GM21717 (cell line): ENCODE data around the gene SPRY2.

ENCODE experiments used
- ATAC-seq: cut with Tn5 transposase; IDR thresholded peaks from one replicate; pipeline ENCODE4 v1.9.1; 2021; ENCODE audit warnings: mild to moderate bottlenecking, moderate library complexity; ENCODE audit not compliant: unreplicated experiment

Gene SPRY2, protein sequence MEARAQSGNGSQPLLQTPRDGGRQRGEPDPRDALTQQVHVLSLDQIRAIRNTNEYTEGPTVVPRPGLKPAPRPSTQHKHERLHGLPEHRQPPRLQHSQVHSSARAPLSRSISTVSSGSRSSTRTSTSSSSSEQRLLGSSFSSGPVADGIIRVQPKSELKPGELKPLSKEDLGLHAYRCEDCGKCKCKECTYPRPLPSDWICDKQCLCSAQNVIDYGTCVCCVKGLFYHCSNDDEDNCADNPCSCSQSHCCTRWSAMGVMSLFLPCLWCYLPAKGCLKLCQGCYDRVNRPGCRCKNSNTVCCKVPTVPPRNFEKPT

GRCh38 chr13:80341101-80341755 is at the start of gene SPRY2:
Gene SPRY2 (minus strand): TSS chr13:80341126. CDS start chr13:80337705, 3,421 bp downstream.
- peak; percentile 54 for ATAC-seq

DNA sequence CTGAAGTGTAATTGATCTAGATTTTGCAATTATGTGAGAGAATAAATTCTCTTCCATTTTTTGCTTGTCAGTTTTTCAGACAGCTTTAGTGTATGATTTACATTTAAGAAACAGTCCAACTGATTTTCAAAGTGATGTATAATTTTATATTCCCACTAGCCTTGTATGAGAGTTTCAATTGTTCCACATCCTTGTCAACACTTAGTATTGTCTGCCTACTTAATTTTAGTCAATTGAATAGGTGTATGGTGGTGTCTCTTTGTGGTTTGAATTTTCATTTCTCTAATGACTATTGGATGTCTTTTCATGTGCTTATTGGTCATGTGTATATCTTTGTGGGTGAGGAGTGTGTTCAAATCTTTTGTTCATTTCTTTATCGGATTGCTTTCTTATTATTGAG is 49.4 kb upstream of the SPRY2 start:
- no peak for ATAC-seq

- ATAC-seq: no peak
Observed at GRCh38 chr13:80389073-80390038, 48.4 kb upstream of the SPRY2 start.

- no peak for ATAC-seq
Observed at GRCh38 chr13:80388506-80388905, 47.6 kb upstream of the SPRY2 start.

- no peak for ATAC-seq
Observed at GRCh38 chr13:80386592-80386991, 45.7 kb upstream of the SPRY2 start.

GRCh38 chr13:80386002-80386401 is 45.1 kb upstream of the SPRY2 start:
- ATAC-seq: no peak

DNA sequence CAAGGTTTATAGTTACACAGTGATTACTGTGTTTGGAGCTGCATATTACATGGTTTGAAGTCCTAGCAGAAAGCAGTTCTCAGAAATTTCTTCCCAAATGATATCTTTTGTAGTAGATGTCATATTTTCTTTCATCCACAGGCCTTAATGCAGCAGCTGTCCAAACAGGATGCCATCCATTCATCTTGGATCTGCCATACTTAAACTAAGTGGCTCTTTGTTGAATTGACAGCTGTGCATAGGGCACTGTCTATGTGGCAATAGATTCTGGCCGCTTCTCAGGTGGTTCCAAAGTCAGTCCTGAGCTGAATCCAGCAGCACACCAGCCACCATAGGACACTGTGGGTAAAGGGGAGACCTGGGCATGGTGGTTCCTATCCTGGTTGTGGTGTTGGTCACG is 41.6 kb upstream of the SPRY2 start:
- ATAC-seq: no peak

DNA sequence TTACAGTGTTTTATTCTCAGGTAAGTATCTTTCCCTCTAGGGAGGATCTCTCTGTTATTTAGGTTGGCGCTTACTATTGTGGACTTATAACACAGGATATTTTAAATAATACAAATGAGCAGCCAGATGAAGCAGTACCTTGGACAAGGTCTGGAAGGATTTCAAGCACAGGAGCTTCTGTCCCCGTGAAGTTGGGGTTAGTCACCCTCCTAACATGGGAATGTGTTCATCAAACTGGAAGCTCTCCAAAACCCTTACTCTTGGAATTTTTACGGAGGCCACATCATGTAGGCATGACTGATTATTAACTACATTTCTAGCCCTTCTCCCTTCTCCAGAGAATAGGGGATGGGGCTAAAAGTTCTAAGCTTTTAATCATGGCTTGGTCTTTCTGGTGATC is 38.3 kb upstream of the SPRY2 start:
- ATAC-seq: no peak

DNA sequence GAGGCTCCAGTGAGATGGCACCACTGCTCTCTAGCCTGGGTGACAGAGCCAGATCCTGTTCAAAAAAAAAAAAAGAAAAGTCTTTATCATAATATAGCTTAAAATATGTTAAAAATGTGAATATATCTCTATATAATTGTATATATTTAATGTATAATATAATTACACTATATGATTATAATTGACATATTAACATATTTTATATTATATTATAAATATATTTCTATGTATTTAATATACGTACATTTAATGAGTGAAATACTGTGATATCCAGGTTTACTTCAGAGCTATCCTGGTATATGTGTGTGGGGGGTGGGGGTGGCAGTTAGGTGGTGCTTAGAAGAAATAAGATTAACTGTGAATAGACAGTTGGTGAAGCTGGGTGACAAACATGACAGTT is 35.6 kb upstream of the SPRY2 start:
- ATAC-seq: no peak

DNA sequence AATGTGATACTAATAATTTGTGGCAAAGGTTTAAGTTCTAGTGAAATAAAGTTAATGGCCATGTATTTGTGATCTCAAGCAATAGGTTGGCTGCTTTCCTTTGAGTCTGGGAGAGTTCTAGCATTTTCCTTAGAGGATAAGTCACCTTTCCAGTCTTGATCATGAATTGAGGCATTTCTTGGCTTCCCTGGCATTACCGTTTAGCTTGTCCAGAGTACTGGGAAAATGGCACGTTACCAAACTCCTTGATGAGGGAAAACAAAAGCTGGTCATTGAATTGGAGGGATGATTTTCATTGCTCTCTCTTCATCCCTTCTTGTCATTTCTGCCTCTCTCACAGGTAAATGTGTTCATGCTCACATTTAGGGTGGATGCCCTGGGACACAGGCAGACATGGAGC is 34.0 kb upstream of the SPRY2 start:
- ATAC-seq: no peak

DNA sequence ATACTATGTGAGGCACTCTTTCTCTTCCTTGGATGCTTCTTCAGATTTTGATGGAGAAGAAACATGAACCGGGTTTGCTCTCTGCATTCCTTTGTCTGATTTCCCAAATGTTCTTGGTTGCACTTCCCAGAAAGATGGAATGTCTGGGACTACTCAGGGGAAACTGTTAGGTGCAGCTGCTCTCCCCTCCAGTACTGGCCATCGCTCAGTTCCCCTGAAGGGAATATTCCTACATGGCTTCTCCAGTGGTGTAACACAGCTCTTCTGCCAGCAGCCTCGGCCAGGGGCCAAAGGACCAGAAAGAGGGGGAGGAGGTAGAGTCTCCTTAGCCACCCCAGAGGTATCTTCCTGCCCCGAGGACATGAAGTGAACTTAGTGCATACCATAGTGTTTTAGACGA is 33.5 kb upstream of the SPRY2 start:
- no peak for ATAC-seq

DNA sequence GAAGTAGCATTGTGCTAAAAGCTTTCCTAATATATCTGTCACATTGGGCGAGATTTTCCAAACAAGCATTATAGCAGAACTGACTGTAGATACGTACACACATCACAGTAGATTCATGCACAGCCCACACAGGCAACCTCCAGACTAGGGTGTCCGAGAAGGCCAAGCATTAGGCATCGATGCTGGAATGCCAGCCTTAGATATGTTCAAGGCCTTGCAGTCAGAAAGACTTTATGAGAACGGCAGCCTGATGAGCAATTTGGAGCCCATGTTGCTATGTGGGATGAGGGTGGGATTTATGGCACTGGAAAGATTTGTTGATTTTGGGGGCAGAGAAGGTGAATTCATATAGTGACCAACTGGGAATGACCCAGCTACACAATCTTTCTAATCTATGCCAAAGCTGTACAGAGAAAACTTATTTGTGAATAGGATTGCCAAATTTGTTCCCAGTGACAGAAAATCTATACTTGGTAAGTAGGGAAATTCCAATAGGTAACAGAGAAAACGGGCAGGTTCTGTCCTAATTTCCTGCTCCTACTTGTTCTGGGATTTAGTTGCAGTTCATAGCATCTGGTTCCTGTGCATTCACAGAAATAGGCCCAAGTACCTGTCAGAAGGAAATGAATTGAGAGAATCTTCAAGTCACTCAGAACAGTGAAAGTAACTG is 31.0 kb upstream of the SPRY2 start:
- no peak for ATAC-seq

GRCh38 chr13:80367473-80367872 is 26.5 kb upstream of the SPRY2 start:
- no peak for ATAC-seq

- ATAC-seq: no peak
Observed at GRCh38 chr13:80363890-80364503, 23.1 kb upstream of the SPRY2 start.

GRCh38 chr13:80362481-80362880 is 21.6 kb upstream of the SPRY2 start:
- no peak for ATAC-seq

DNA sequence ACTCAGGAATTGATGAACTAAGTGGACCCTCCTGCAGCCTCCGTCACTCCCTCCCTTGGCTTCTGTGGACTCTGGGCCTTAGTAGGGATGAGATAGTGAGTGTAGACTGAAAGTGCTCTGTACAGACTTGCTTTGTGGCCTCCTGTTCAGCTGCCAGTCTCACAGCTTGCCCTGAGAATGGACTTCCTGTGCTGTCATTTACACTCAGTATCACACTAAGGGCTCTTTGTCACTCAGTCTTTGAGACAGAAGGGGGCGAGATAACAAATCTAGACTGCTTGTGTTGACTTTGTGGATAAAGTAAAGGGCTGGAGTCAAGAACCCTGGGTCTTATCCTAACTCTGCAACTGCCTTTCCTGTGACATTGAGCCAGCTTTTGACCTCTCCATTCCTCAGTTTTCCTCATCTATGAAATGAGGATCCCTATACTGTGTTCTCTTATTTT is 21.0 kb upstream of the SPRY2 start:
- peak; percentile 54 for ATAC-seq

DNA sequence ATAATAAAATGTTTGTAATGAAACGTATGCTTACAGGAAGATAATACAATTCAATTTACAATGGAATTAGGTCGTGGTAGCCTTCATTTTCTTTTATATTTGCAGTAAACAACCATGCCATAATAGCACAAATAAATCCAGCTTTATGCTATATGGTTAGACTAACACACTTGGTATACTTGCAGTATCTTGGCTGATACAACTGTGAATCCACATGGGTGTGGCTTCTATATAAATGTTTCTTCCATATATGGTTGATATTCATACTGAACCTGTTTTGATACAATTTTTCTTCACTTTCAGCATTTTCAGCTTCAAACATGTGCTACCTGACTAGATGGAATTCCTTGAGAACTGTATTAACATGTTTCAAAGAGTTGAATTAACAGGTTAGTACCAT is 20.4 kb upstream of the SPRY2 start:
- ATAC-seq: no peak

DNA sequence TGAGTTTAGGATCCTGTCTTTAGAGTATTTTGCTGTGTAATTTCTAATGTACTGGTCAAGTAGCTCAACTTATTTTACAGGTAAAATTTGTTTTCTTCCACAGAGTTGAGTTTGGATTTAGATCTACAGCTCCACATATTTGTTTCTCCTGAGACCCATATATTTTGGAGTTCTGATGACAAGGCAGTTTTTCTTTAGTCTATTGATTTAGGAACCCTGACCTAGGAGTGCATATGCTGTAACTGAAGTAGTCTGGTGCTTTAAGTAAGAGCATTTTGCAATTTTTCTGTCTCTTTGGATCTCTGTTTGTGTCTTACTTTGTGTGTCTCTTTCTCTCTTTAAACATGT is 19.5 kb upstream of the SPRY2 start:
- no peak for ATAC-seq

GRCh38 chr13:80359778-80360452 is 19.0 kb upstream of the SPRY2 start:
- no peak for ATAC-seq

DNA sequence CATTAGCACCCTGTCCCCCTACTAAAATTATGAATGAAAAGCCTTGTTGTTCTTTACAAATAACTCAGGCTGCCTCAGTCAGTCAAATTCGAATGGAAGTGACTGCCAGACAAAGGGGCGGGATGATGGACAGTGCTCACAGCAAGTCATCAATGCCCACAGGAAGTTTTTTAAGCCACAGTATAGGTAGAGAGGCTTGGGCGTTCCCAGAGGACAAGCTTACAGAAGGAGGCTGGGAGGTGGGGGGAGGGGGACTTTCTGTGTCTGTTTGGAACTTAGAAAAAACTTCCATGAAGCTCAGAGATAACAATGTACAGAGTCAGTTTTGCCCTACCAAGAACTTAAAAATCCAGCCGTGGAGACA is 18.5 kb upstream of the SPRY2 start:
- ATAC-seq: no peak
